CD8-positive, alpha-beta memory T cell (primary cell): ENCODE measurements around the gene ADM5. TPM values are rescaled to one million over a fixed set of nuclear protein-coding genes. Genes with fewer than 3 reads are reported as not detected.
A peak's percentile ranks its signal among the peaks of the same experiment; 100 is the strongest.

Experiments used
- CTCF ChIA-PET: fragments of 350-600 bp; sonication (Branson Sonifier 250); formaldehyde crosslinking; loops from one replicate; lab custom pipeline; 2021; ENCODE audit warnings: antibody characterized with exemption; lab: Charles Lee
- POLR2A ChIA-PET: fragments of 350-600 bp; sonication (Branson Sonifier 250); formaldehyde crosslinking; loops from one replicate; lab custom pipeline; 2021; ENCODE audit warnings: antibody characterized with exemption; lab: Charles Lee
- DNase-seq, 5 donors: peaks; one replicate each; pipeline versions ENCODE4 v3.0.0 to v3.0.0-alpha.2; 2020 to 2022; ENCODE audit warnings: mixed read lengths in 1 of 5
- H3K27ac ChIP-seq: one replicate; pipeline ENCODE4 v1.7.0; 2013; ENCODE audit warnings: low read depth, mild to moderate bottlenecking, low read length, moderate library complexity
- H3K27me3 ChIP-seq: 2 replicates; pipeline ENCODE4 v1.7.0; 2013; ENCODE audit warnings: low read length, mild to moderate bottlenecking; ENCODE audit not compliant: insufficient read depth, poor library complexity, severe bottlenecking
- H3K36me3 ChIP-seq: 2 replicates; pipeline ENCODE4 v1.7.0; 2013; ENCODE audit warnings: mild to moderate bottlenecking, low read length, moderate library complexity; ENCODE audit not compliant: insufficient read depth
- H3K4me1 ChIP-seq: 2 replicates; pipeline ENCODE4 v1.7.0; 2013; ENCODE audit warnings: mild to moderate bottlenecking, low read length, moderate library complexity; ENCODE audit not compliant: insufficient read depth
- H3K4me3 ChIP-seq: 2 replicates; pipeline ENCODE4 v1.7.0; 2013; ENCODE audit warnings: mild to moderate bottlenecking, low read length
- H3K9me3 ChIP-seq: 2 replicates; pipeline ENCODE4 v1.7.0; 2013; ENCODE audit warnings: mild to moderate bottlenecking, low read length
- H3K27ac Mint-ChIP-seq, 8 donors: one replicate each; pipeline ENCODE4 v1.8.0; 2020 to 2021; ENCODE audit warnings: mixed read lengths in 8 of 8, mild to moderate bottlenecking in 6 of 8, inconsistent platforms in 3 of 8, moderate library complexity in 3 of 8
- H3K27me3 Mint-ChIP-seq, 2 donors: one replicate each; pipeline ENCODE4 v1.8.0; 2020 to 2021; ENCODE audit warnings: mixed read lengths in 2 of 2, mild to moderate bottlenecking in 1 of 2, moderate library complexity in 1 of 2
- H3K36me3 Mint-ChIP-seq, 3 donors: one replicate each; pipeline ENCODE4 v1.8.0; 2020 to 2021; ENCODE audit warnings: mixed read lengths in 3 of 3, inconsistent platforms in 1 of 3, mild to moderate bottlenecking in 1 of 3
- H3K4me1 Mint-ChIP-seq, 3 donors: one replicate each; pipeline ENCODE4 v1.8.0; 2020 to 2021; ENCODE audit warnings: mixed read lengths in 3 of 3, inconsistent platforms in 1 of 3, mild to moderate bottlenecking in 1 of 3
- H3K4me3 Mint-ChIP-seq, 7 donors: one replicate each; pipeline ENCODE4 v1.8.0; 2020 to 2021; ENCODE audit warnings: mixed read lengths in 7 of 7, mild to moderate bottlenecking in 6 of 7, moderate library complexity in 4 of 7, inconsistent platforms in 2 of 7
- H3K9me3 Mint-ChIP-seq, 5 donors: one replicate each; pipeline ENCODE4 v1.8.0; 2020 to 2022; ENCODE audit warnings: mixed read lengths in 5 of 5, mild to moderate bottlenecking in 3 of 5, moderate library complexity in 2 of 5, inconsistent platforms in 1 of 5
- polyA plus RNA-seq: library from polyadenylated mRNA; unstranded; fragments of 300-500 nt; fragmentation: Illumina TruSeq; gene quantifications from one replicate; pipeline ENCODE4 v1.2.3, GENCODE V29; 2021
- total RNA-seq, 2 experiments: library from RNA; stranded (reverse); gene quantifications; one replicate each; pipeline ENCODE4 v1.2.3, GENCODE V29; 2021

ADM5 gene
- total and polyA plus RNA-seq, 3 experiments from 2014 or later: 0.91 to 7.2 (median 6.9) TPM

GRCh38 chr19:49683814-49684250, 5.6 kb upstream of the ADM5 start:
- H3K27me3 Mint-ChIP-seq: no peaks in the 10 kb centered on the region
- POLR2A ChIA-PET: no interaction called here
- H3K4me3 Mint-ChIP-seq: peak overlapping the region in 1 of 7 donors; percentile 66
- peaks cover 12 to 25% (median 13%) of the 10 kb centered on the region in 3 donors for H3K4me1 Mint-ChIP-seq
- H3K36me3 Mint-ChIP-seq: peaks cover 4 to 66% (median 9%) of the 10 kb centered on the region in 3 donors
- CTCF ChIA-PET: interaction anchor here (0.7 kb wide), 1 partner anchor 365 kb away, joined by 3 read pairs; no protein-coding TSS in a partner anchor
- Histone ChIP-seq H3K27me3 (no peaks in the 10 kb centered on the region), H3K9me3 (no peaks in the 10 kb centered on the region), H3K36me3 (peaks cover 15% of the 10 kb centered on the region), H3K4me3 (no peak overlapping the region), H3K4me1 (peaks cover 16% of the 10 kb centered on the region), H3K27ac (no peak overlapping the region)
- no peak for DNase-seq
- H3K27ac Mint-ChIP-seq: no peak overlapping the region
- H3K9me3 Mint-ChIP-seq: no peaks in the 10 kb centered on the region

DNA sequence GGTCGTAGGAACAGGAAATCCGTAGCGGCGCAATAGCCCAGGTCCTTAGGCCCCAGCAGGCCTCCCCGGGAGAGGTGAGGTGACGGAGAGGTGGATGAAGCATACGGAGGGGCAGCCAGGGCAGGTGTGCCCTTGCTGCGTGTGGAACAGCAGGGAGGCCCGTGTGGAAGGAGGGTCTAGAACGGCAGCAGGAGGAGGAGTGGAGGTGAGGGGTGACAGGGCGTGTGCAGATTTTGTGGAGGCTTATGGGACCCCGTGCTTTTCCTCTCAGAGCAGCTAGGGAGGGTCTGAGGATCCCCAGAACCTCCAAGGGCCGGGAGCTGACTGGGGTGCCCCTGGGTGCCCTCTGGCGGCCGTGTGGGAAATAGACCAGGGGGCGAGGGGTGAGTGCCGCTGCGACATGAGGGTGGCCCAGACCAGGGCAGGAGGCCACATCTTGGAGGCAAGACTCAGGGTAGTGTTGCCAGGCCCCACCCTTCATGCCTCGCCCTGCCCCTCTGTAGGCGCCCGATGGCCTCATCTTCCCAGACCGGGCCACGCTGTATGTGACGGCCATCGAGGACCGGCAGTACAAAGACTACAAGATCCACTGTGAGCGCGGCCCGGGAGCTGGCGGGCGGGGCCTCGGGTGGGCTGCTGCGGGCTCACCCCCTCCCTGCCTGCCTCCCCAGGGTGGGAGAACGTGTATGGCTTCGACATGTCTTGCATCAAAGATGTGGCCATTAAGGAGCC, 5.0 kb upstream of the ADM5 start:
- H3K27me3 Mint-ChIP-seq: no peaks in the 10 kb centered on the region
- no peak for DNase-seq
- no peak overlapping the region for H3K4me3 ChIP-seq
- no peak overlapping the region for H3K4me3 Mint-ChIP-seq
- peaks cover 4 to 66% (median 9%) of the 10 kb centered on the region in 3 donors for H3K36me3 Mint-ChIP-seq
- H3K27ac ChIP-seq: no peak overlapping the region
- H3K9me3 ChIP-seq: no peaks in the 10 kb centered on the region
- CTCF ChIA-PET: interaction anchor here (0.8 kb wide), 1 partner anchor 11 kb away, joined by 3 read pairs; no protein-coding TSS in a partner anchor
- peaks cover 16% of the 10 kb centered on the region for H3K4me1 ChIP-seq
- POLR2A ChIA-PET: interaction anchor here (0.7 kb wide), 1 partner anchor 129 kb away, joined by 3 read pairs; no protein-coding TSS in a partner anchor
- no peaks in the 10 kb centered on the region for H3K27me3 ChIP-seq
- H3K9me3 Mint-ChIP-seq: no peaks in the 10 kb centered on the region
- H3K27ac Mint-ChIP-seq: no peak overlapping the region
- peaks cover 15% of the 10 kb centered on the region for H3K36me3 ChIP-seq
- peaks cover 10 to 23% (median 12%) of the 10 kb centered on the region in 3 donors for H3K4me1 Mint-ChIP-seq

GRCh38 chr19:49684983-49685553, 4.3 kb upstream of the ADM5 start:
- POLR2A ChIA-PET: interaction anchor here (0.5 to 0.7 kb wide), 3 partner anchors 94 to 293 kb away, joined by 3 to 7 read pairs (median 3); no protein-coding TSS in a partner anchor

GRCh38 chr19:49685845-49686332, 3.5 kb upstream of the ADM5 start:
- no peak overlapping the region for H3K27ac Mint-ChIP-seq

More at GRCh38 chr19:49684983-49685553, 4.3 kb upstream of the ADM5 start:
- Mint-ChIP-seq H3K27me3 (peaks cover 2 to 3% of the 10 kb centered on the region in 2 donors), H3K36me3 (peaks cover 4 to 66% (median 9%) of the 10 kb centered on the region in 3 donors), H3K27ac (peak overlapping the region in 1 of 8 donors; percentile 54), H3K9me3 (no peaks in the 10 kb centered on the region), H3K4me3 (no peak overlapping the region), H3K4me1 (peaks cover 6 to 22% (median 7%) of the 10 kb centered on the region in 3 donors)
- no peak for DNase-seq
- no peaks in the 10 kb centered on the region for H3K27me3 ChIP-seq
- peaks cover 15% of the 10 kb centered on the region for H3K36me3 ChIP-seq
- no peak overlapping the region for H3K27ac ChIP-seq
- no peaks in the 10 kb centered on the region for H3K9me3 ChIP-seq
- H3K4me1 ChIP-seq: peaks cover 12% of the 10 kb centered on the region
- H3K4me3 ChIP-seq: no peak overlapping the region
- CTCF ChIA-PET: interaction anchor here (0.8 kb wide), 1 partner anchor 11 kb away, joined by 3 read pairs; no protein-coding TSS in a partner anchor

GRCh38 chr19:49686503-49687088, 2.8 kb upstream of the ADM5 start:
- H3K4me1 ChIP-seq: peaks cover 17% of the 10 kb centered on the region
- ChIA-PET CTCF (interaction anchor here (1.0 to 1.6 kb wide), 2 partner anchors 8 to 116 kb away, joined by 3 to 5 read pairs; no protein-coding TSS in a partner anchor), POLR2A (no interaction called here)
- H3K4me3 ChIP-seq: no peak overlapping the region
- H3K27ac Mint-ChIP-seq: no peak overlapping the region
- no peak for DNase-seq
- H3K9me3 Mint-ChIP-seq: no peaks in the 10 kb centered on the region
- H3K27ac ChIP-seq: no peak overlapping the region
- H3K9me3 ChIP-seq: no peaks in the 10 kb centered on the region
- H3K36me3 ChIP-seq: peaks cover 15% of the 10 kb centered on the region
- H3K27me3 Mint-ChIP-seq: peaks cover 13 to 15% of the 10 kb centered on the region in 2 donors
- peaks cover 3 to 60% (median 8%) of the 10 kb centered on the region in 3 donors for H3K36me3 Mint-ChIP-seq
- no peaks in the 10 kb centered on the region for H3K27me3 ChIP-seq
- no peak overlapping the region for H3K4me3 Mint-ChIP-seq
- H3K4me1 Mint-ChIP-seq: peaks cover 13 to 26% (median 14%) of the 10 kb centered on the region in 3 donors

More at GRCh38 chr19:49685845-49686332, 3.5 kb upstream of the ADM5 start:
- peaks cover 5 to 65% (median 8%) of the 10 kb centered on the region in 3 donors for H3K36me3 Mint-ChIP-seq
- no peaks in the 10 kb centered on the region for H3K9me3 ChIP-seq
- POLR2A ChIA-PET: interaction anchor here (0.5 to 0.6 kb wide), 2 partner anchors 95 to 294 kb away, joined by 3 to 7 read pairs; no protein-coding TSS in a partner anchor
- H3K27me3 Mint-ChIP-seq: peaks cover 8 to 11% of the 10 kb centered on the region in 2 donors
- no peaks in the 10 kb centered on the region for H3K9me3 Mint-ChIP-seq
- no peaks in the 10 kb centered on the region for H3K27me3 ChIP-seq
- H3K36me3 ChIP-seq: peaks cover 15% of the 10 kb centered on the region
- H3K4me3 Mint-ChIP-seq: no peak overlapping the region
- H3K4me3 ChIP-seq: no peak overlapping the region
- no peak for DNase-seq
- H3K4me1 ChIP-seq: peaks cover 13% of the 10 kb centered on the region
- H3K27ac ChIP-seq: no peak overlapping the region
- H3K4me1 Mint-ChIP-seq: peaks cover 9 to 22% (median 10%) of the 10 kb centered on the region in 3 donors
- CTCF ChIA-PET: no interaction called here

DNA sequence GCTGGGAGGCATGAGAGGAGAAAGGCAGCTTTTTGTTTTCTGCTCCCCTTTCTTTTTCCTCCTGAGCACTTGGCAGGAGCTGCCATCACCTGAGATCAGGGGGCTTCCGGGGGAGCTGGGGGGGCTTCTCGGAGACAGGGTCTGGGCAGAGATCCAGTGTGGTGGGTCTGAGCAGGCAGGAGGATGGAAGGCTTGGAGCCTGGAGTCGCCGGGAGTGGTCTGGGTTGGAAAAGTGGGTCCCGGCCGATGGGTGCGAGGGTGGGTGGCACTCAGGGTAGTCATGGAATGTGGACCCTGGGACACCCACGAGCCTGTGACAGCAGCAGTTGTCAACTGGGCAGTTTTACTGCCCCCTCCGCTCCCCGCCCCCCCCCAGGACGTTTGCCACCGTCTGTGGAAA, 2.2 kb upstream of the ADM5 start:
- POLR2A ChIA-PET: interaction anchor here (0.5 kb wide), 1 partner anchor 96 kb away, joined by 4 read pairs; no protein-coding TSS in a partner anchor
- CTCF ChIA-PET: interaction anchor here (1.0 to 1.6 kb wide), 2 partner anchors 8 to 117 kb away, joined by 3 to 5 read pairs; no protein-coding TSS in a partner anchor
- Mint-ChIP-seq H3K27me3 (peaks cover 13 to 16% of the 10 kb centered on the region in 2 donors), H3K9me3 (no peaks in the 10 kb centered on the region), H3K4me3 (no peak overlapping the region), H3K27ac (no peak overlapping the region), H3K4me1 (peaks cover 13 to 27% (median 14%) of the 10 kb centered on the region in 3 donors), H3K36me3 (peaks cover 3 to 55% (median 8%) of the 10 kb centered on the region in 3 donors)
- peaks cover 11% of the 10 kb centered on the region for H3K36me3 ChIP-seq
- H3K4me1 ChIP-seq: peaks cover 17% of the 10 kb centered on the region
- H3K9me3 ChIP-seq: no peaks in the 10 kb centered on the region
- no peak overlapping the region for H3K27ac ChIP-seq
- no peak for DNase-seq
- no peaks in the 10 kb centered on the region for H3K27me3 ChIP-seq
- no peak overlapping the region for H3K4me3 ChIP-seq

GRCh38 chr19:49687566-49688316, 1.7 kb upstream of the ADM5 start:
- Histone ChIP-seq H3K9me3 (no peaks in the 10 kb centered on the region), H3K27me3 (no peaks in the 10 kb centered on the region), H3K36me3 (peaks cover 7% of the 10 kb centered on the region), H3K4me3 (no peak overlapping the region), H3K27ac (no peak overlapping the region), H3K4me1 (peaks cover 17% of the 10 kb centered on the region)
- ChIA-PET CTCF (interaction anchor here (1.0 to 1.6 kb wide), 2 partner anchors 9 to 117 kb away, joined by 3 to 5 read pairs; no protein-coding TSS in a partner anchor), POLR2A (interaction anchor here (0.5 kb wide), 1 partner anchor 97 kb away, joined by 4 read pairs; no protein-coding TSS in a partner anchor)
- no peak for DNase-seq
- Mint-ChIP-seq H3K27ac (no peak overlapping the region), H3K4me3 (peak overlapping the region in 1 of 7 donors; percentile 59), H3K36me3 (peaks cover 3 to 50% (median 5%) of the 10 kb centered on the region in 3 donors), H3K4me1 (peaks cover 14 to 31% (median 14%) of the 10 kb centered on the region in 3 donors), H3K27me3 (peaks cover 13 to 19% of the 10 kb centered on the region in 2 donors), H3K9me3 (no peaks in the 10 kb centered on the region)
